ENCODE data around the gene EVA1A.
"Not testable (repeated sequence)": the region's sequence is repeated elsewhere in the genome, so short reads cannot be mapped to it uniquely, and the experiment has no call there.

Gene EVA1A

DNA sequence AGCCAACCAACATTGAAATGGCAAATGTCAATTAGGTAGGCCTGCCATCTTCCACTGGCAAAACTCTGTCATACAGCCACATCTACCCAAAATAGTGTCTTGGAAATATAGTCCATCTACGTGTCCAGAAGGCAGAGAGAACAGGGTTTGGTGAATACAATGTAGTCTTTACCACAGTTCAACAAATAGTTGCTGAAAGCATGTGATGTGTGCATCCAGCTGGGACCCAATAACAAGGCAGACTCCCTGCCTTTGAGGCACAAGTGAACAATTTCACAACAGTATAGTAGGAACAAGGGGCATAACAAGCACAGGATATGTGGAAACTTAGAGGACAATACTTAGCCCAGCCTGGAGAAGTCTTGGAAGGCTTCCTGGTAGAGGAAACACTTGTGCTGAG, 72.6 kb downstream of the EVA1A start:
- no peak for DNase-seq (ENCODE audit: low read depth in 2 of 2, low spot score in 1 of 2)

DNA sequence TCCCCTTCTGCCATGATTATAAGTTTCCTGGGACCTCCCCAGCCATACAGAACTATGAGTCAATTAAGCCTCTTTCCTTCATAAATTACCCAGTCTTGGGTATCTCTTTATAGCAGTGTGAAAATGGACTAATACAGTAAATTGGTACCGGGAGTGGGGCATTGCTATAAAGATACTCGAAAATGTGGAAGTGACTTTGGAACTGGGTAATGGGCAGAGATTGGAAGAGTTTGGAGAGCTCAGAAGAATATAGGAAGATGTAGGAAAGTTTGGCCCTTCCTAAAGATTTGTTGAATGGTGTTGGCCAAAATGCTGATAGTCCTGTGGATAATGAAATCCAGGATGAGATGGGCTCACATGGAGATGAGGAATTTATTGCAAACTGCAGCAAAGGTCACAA, 74.0 kb downstream of the EVA1A start:
- DNase-seq (ENCODE audit: low read depth in 2 of 2, low spot score in 1 of 2) = not testable (repeated sequence)

DNA sequence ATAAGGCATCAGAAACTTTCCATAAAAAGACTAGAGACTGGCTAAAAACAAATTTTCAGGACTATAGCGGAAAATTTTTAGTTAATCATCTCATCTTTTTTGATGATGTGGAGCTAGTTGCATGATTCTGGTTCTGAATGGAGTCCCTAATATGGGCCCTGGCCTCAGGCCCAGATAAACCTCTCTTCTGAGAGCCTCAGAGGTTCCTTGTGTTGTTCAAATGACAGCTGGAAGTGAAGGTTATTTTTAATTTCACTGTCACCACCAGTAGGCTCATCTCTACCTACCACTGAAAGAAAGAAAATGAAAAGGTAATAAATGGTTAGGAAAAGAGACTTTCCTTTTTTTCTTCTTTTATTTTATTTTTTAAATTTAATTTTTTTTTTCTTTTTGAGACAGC, 75.9 kb downstream of the EVA1A start:
- no peak for DNase-seq (ENCODE audit: low read depth in 2 of 2, low spot score in 1 of 2)

DNA sequence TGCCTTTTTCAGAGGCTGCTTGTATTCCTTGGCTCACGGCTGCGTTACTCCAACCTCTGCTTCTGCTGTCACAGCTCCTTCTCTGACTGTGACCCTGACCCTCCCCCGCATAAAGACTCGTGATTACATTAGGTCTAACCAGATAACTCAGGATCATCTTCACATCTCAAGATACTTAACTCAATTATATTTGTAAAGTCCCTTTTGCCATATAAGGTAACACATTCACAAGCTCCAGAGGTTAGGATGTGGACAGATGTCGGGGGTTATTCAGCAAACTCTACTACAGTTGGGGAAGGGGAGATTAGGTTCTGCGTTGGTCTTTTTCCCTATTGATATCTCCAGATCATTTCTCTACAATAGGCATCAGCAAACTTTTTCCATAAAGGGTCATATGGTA, 76.9 kb downstream of the EVA1A start:
- DNase-seq (ENCODE audit: low read depth in 2 of 2, low spot score in 1 of 2) = no peak

DNA sequence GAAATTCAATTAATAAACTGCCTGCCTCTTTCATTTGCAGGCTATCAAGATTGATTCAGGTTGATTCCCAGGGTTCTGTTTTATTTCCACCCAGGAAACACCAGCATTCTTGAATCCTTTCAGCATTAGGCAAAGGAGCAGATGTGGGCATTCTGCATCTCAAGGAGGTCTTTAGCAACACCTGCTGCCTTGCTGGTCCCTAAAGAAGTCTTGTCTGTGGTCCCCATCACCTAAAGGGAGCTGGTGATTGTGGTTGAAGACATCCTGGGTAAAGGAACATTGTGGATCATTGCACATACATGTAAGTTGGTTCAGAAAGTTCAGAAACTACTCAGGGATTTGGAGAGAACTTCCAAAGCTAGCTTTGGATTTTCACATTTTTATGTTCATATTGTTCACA, 78.3 kb downstream of the EVA1A start:
- DNase-seq (ENCODE audit: low read depth in 2 of 2, low spot score in 1 of 2) = no peak

DNA sequence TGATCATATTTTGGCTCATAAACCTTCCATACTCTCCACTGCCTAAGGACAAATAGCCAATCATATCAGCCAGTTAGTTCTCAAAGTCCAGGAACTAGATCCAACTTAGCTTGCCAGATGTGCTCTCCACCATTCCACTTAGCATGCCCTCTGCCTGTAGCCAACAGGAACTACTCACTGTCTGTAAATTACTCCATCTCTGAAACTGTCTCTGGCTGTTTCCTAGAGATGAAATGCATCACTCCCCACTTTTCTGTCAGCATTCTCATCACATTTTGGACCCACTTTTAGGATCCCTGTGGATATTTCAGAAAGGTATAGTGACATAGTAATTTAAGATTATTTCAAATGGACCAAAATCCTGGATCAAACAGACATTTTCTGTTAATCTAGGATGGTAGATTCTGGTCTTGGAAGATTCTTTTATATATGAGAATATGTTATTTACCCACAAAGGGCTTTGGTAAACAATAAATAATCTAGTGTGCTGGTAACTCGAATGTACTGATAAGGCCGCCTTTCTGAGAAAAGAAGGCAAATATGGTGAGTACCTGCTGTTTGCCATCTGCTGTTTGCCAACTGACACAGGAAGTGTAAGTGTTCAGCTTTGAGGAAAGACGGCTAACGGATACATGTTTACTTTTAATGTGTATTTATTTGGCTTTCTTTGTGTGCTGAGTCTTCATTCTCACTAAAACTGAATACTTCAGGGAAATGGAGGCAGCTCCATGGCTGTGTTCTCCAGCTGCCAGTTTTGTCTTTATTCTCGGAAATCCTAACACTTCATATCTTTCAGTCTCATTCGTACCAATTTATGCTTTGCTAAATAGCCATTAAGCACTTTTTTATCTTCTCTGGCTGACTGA, 79.5 kb downstream of the EVA1A start:
- no peak for DNase-seq (ENCODE audit: low read depth in 2 of 2, low spot score in 1 of 2)

DNA sequence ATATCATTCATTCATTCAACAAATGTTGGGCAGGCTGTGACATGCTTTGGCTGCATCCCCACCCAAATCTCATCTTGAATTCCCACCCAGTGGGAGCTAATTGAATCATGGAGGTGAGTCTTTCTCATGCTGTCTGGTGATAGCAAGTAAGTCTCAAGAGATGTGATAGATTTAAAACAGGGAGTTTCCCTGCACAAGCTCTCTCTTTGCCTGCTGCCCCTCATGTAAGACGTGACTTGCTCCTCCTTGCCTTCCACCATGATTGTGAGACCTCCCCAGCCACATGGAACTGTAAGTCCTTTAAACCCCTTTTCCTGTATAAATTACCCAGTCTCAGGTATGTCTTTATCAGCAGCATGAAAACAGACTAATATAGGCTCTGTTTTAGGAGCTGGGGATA, 83.0 kb downstream of the EVA1A start:
- not testable (repeated sequence) for DNase-seq (ENCODE audit: low read depth in 2 of 2, low spot score in 1 of 2)

DNA sequence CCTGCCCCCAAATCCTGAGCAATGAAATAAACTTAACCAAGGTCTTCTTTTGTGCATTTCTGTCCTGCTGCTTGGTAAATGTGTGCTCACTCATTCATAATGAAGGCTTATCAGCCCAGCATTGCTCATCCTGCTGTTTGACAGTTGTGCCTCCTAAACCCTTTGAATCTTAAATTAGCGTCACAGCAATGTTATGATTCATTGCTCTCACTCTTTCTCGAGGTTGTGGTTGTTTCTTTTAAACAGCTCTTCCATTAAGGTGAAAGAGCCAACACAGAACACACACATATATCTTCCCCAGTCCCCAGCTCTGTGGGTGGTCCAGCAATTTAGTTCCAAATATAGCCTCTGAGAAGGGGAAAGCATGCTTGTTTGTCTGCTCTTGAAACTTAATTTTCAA, 84.0 kb downstream of the EVA1A start:
- DNase-seq (ENCODE audit: low read depth in 2 of 2, low spot score in 1 of 2) = no peak

DNA sequence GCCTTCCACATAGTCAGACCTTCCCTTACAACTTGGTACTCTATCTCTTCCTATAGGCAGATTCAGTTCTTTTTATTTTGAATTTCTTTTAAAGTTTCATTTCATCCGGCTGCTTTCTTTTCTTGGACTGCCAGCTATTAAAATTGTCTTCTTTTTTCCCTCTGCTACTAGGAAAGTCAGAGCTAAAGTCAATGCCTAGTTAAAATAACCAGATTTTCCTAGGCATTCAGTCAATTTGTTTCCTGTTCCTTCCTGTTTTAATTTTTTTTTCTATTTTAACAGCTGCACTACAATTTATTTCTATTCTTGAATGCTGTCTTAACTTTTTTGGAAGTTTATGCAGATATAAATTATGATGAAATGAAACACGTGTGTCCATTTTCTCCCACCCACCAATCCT, 84.8 kb downstream of the EVA1A start:
- no peak for DNase-seq (ENCODE audit: low read depth in 2 of 2, low spot score in 1 of 2)

DNA sequence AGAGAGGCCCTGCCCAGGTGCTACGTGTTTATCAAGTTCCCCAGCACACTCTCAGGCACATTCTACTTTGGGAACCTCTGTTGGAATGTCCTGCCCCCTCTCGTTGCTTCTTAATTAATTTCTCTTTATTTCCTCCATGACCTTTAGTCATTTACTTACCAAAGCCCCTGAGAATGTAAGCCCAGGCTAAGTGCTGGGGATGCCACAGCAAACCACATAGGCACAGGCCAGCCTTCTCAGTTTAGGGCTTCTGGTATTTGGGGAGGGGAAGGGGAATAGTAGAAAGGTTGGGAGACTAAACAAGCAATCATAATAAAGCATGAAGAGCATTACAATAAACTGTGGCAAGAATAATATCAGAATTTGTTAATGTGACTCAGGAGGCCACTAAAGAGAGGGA, 85.7 kb downstream of the EVA1A start:
- no peak for DNase-seq (ENCODE audit: low read depth in 2 of 2, low spot score in 1 of 2)

DNA sequence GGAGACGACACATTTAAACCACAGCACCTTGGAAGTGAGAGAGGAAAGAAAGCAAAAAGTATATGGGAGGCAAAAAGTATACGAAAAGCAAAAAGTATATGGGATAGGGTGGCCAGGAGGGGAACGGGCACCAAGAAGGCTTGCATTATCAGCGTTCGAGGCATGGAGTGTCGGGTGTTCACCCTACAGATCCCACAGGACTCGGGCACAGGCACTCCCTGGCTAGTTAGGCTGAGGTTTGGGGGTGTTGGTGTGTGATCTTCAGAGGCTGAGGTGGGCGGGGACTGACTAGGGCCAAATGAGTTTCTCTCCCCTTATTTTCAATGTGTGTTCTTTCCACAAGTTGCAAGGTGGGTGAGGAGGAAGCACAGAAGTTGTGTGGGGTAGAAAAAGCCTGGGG, 86.6 kb downstream of the EVA1A start:
- DNase-seq (ENCODE audit: low read depth in 2 of 2, low spot score in 1 of 2) = no peak

DNA sequence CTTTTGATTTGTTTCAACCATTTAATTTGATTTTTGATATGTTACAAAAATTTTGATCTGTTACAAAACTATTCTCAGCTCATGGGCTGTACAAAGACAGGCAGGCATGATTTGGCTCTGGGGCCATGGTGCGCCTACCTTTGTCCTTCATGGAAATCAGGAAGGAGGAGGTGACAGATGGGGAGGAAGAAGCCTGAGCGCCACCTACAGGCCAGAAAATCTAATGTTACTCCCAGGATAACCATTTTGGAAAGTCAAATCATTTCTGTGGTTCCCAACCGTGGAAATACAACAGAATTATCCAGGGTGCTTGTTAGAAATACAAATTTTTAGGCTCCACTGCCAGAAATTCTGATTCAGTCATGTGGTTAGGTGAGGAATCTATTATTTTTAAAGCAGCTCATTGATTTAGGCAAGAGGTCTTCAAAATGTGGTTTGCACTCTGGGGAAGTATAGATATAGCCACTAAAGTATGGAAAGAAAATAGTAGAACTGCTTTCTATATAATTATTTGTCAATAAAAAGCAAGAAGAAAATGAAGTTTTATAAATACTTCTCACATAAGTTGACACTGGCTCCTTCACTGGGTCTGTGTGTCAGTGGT, 93.9 kb downstream of the EVA1A start:
- no peak for DNase-seq (ENCODE audit: low read depth in 2 of 2, low spot score in 1 of 2)

DNA sequence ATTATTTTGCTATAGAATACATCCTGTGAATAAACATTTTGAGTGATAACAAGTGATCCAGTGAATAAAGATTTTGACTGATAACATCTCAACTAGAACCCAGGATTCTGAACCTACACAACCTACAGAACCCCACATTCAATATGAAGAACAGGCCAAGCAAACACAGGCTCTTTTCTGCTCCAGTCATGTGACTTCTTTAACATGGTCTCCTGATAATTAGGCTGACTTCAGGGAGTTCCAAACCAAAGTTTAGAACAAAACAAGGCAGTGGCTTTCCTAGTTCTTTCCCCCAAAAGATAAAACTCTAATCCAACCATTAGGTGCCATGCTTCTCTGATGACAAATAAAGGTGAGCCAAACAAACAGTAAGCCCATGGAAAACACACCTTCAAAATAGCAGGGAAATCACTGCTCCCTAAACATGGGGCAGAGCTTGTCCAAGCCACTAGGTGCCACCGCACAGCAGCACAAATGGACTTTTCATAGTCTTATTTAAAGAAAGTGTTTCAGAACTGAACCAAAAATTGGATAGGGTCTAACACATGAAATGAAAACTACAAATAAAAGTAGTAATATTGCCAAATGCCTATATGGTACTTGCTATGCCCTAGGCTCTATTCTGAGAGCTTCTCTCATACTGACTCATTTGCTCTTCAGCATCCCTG, 95.3 kb downstream of the EVA1A start:
- DNase-seq (ENCODE audit: low read depth in 2 of 2, low spot score in 1 of 2) = no peak

DNA sequence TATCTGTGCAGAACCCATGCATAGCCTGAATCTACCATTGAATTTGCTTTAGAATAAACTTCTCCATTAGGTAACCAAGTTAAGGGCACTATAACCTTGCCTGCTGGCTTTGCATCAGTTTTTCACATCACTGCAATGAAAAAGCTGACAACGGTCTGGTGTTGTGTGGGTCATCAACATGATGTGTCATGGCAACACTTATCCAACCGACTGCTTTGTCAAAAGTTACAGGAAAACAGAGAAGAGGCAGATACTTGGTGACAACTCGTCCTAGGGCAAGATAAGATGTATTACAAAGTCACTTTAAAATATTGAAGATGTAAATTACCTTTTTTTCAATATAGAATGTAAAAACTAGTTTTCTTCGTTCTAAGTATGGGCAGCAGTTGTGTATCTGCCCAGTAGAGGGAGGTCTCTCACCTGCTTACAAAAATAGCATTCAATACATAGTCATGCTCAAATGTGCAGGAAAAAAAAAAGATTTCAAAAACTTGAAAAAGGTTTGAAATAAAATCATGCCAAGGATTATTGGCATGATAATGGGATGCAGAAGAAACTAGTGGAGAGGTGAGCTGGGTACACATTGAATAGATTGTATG, 96.3 kb downstream of the EVA1A start:
- no peak for DNase-seq (ENCODE audit: low read depth in 2 of 2, low spot score in 1 of 2)

DNA sequence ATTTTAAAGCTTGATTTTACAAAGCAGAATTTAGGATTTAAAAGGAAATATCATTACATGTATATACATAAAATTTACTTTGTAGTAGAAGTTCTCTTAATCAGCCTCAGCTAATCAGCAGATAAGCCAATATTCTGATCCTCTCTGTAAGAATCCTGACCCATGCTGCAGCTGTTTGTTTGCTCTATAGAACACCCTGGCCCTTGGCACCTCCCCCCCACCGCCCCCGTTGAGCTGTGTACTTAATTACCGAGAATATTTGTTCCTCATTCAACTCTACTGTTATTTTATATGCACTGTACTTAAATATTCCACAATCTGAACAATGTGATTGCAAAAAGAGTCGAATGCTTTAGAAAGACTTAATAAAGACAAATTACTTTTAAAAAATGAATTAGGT, 98.0 kb downstream of the EVA1A start:
- no peak for DNase-seq (ENCODE audit: low read depth in 2 of 2, low spot score in 1 of 2)

DNA sequence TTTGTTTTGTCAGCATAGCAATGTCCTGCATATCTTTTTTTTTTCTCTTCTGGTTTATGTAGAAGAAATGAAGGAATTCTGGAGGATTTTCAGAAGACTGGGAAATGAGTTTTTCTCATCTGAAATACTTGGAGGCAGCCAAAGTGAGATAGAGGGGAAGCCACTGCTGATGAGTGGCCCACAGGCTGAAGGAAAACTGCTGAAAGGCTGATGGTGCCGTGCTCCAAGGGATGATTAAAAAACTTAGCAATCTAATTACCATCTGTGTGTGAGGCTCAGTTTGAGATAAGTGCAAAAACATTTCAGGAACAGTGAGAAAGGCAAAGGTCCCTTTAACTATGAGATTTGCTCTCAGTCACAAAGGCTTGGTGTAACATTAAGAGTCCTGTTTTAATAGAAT, 98.5 kb downstream of the EVA1A start:
- DNase-seq (ENCODE audit: low read depth in 2 of 2, low spot score in 1 of 2) = no peak

DNA sequence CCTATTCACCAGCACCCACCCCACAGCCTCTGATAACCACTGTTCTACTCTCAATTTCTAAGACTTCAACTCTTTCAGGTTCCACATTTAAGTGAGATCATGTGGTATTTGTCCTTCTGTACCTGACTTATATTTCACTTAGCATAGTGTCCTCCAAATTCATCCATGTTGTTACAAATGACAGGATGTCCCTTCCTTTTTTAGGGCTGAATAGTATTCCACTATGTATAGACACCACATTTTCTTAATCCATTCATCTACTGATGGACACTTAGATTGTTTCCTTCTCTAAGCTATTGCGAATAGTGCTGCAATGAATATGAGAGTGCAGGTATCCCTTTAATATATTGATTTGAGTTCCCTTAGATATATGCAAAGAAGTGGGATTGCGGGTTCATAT, 100.1 kb downstream of the EVA1A start:
- no peak for DNase-seq (ENCODE audit: low read depth in 2 of 2, low spot score in 1 of 2)

DNA sequence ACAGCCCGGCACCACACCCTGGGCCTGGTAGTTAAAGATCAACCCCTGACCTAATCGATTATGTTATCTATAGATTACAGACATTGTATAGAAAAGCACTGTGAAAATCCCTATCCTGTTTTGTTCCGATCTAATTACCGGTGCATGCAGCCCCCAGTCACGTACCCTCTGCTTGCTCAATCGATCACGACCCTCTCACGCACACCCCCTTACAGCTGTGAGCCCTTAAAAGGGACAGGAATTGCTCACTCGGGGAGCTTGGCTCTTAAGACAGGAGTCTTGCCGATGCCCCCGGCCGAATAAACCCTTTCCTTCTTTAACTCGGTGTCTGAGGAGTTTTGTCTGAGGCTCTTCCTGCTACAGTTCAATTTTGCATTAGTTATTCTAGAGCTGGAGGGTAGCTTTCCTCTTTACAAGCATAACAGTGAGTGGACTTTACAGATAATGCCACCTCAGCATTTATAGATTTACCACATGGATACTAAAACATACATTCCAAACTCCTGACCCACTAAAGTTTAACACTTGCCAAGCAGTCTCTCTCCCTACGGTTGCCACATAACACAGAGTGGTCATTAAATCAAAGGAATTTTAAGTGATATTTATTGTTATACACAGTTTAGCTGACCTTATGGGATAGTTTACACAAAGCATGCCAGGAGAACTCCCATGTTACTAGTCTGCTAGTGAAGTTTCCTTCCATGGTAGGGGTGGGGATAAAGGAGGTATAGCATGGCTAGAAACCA, 101.0 kb downstream of the EVA1A start:
- DNase-seq (ENCODE audit: low read depth in 2 of 2, low spot score in 1 of 2) = no peak

DNA sequence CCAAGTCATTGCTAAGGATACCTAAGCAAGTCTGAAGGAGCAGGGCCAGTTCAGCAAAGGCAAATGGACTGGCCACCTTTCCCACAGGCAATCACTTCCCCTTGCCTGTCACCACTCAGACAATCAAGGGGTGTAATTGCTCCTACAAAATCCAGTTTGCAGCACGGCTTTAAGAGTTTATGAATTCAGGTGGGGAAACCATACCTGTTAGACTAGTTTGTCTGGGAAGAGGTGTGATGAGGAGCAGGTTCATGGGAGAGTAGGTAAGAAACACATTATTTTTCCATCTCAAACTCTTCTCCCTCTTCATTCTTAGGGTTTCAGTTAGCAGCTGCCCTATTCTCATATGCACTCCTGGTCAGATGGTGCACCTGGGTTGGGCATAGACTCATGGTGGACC, 102.5 kb downstream of the EVA1A start:
- no peak for DNase-seq (ENCODE audit: low read depth in 2 of 2, low spot score in 1 of 2)

DNA sequence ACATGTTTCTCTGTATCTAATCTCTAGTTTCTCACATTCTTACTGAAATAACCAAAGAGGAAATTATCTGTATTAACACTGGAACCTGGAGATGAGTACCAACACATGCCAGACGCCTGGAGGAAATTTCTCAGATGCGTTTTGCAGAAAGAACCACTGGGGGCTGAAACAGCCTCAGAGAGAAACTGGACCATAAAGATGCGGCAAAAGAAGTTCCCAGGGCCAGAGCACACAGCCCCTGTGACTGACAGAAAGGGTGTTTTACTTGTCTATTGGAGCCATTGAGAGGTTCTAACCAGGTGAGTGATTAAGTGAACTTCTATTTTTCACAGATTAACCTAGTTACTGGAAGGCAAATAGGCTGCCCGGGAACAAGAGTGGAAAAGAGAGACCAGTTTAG, 103.9 kb downstream of the EVA1A start:
- no peak for DNase-seq (ENCODE audit: low read depth in 2 of 2, low spot score in 1 of 2)

DNA sequence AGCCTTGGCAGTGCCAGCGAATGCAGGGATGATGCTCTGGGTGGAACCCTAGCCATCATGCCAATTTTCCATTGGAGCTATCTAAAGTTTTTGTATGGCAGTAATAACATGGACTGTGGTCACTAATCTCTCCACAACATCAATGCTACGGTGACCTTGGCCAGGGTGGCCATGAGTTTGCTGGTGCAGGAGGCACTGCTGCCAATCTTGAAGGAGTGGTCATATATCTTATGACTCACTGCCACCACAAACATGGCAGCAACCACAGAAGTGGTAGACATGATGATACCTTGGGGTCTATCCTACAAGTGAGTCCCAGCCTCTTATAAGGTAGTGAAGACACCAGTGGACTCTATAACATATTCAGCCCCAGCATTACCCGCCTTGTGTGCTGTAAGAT, 104.6 kb downstream of the EVA1A start:
- no peak for DNase-seq (ENCODE audit: low read depth in 2 of 2, low spot score in 1 of 2)
